Measurements from ENCODE around the gene GALK2.
"Not testable (repeated sequence)": the region's sequence is repeated elsewhere in the genome, so short reads cannot be mapped to it uniquely, and the experiment has no call there.

The GALK2 gene

DNA sequence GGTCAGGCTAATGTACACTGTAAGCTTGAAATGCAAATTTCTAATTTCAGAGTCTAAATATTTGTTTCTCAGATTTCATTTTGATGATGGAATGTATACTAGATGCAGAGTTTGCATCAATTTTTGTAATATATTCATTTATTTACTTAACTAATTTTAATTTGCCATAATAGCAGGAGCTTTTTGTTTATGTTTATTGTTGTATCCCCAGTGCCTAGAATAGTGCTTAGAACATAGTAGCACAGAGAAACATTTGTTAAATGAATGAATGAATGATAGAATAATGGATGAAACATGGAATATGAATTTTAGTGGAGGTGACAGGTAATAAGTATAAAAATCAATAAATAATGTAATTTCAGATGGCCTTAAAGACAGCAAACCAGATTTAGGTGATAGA, 5.2 kb upstream of the GALK2 start:
- DNase-seq (ENCODE audit: low read depth) = no peak

DNA sequence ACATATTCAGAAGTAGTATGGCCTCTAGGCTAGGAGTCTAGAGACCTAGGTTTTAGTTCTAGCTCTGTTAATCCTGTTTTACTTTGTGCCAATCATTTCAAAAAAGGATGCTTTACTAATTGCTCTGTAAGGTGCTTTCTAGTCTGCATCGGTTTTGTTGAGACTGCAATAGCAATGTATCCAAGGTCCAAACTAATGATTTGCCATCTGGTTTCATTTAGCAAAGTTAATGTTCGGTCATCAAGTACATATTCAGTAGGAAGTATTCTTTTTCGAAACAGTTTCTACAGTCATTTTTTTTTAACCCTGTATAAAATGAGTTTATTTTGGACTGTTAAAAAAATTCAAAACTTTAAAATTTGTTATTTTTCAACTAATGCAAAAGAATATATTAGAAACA, 2.0 kb upstream of the GALK2 start:
- DNase-seq (ENCODE audit: low read depth) = no peak

DNA sequence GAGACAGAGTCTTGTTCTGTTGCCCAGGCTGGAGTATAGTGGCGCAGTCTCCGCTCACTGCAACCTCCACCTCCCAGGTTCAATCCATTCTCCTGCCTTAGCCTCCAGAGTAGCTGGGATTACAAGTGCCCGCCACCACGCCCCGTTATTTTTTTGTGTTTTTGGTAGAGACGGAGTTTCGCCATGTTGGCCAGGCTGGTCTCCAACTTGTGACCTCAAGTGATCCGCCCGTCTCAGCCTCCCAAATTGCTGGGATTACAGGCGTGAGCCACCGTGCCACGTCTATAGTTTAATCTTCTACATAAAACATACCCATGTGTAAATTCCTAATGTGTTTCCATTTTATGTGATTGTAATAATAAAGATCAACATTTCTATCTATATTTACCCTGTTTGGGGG, 1.7 kb downstream of the GALK2 start:
- DNase-seq (ENCODE audit: low read depth) = no peak

DNA sequence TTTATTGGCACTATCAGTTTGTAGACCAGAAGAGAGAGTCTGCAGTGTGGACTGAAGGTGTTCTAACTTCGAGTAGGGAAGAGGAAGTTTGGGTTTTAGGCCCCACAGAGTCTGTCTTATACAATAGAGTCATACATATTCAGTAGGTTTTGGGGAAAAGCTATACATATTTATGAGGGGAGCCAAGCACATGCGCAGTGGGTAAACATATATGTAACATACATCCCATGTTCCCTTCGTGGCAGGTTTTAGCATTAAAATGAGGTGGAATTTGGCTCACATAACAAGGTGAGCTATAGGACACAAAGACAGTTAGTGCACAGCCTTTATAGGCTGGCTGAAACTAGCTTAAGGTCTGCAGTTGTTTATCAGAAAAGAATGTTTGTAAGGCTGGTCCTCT, 4.9 kb downstream of the GALK2 start:
- no peak for DNase-seq (ENCODE audit: low read depth)

DNA sequence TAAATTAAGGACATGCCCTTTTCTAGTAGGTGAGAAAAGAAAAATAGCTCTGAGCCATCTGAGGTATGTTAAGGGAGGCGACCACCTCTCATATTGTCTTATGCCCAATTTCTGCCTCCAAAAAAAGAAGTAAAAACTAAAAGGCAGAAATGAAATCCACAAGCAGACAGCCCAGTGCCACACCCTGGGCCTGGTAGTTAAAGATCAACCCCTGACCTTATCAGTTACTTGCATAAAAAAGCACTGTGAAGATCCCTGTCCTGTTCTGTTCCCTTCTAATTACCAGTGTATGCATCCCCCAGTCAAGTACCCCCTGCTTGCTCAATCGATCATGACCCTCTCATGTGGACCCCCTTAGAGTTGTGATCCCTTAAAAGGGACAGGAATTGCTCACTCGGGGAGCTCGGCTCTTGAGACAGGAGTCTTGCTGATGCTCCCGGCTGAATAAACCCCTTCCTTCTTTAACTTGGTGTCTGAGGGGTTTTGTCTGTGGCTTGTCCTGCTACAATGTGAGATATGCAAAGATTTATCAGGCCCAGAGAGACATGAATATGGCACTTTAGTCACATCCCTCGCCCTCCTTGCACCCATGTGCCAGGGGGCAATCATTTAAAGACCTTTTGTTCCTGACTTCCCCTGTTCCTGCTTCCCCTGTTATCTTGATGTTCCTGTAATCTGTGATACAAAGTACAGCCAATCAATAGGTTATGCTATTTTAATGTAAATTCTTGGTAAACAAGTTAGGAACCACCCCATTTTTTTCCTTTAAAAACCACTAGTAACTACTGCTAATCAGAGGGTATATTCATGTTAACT, 5.7 kb downstream of the GALK2 start:
- DNase-seq (ENCODE audit: low read depth) = not testable (repeated sequence)

DNA sequence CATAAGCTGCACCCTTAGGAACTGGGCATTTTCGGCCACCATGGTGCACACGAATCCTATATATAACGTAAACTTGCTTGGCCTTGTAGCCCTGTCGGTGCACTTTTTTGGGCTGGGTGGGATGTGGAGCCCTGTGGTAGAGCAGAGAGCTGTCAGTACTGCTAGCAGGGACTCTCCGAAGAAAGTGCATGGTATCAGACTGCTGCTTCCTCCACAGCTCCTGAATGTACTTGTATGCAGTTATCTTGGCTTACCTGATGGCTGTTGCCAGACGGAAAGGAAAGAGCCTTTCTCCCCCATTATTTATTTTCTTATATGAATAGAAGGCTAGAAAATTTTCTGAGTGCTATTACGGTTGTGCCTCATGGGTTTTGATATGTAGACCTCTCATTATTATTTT, 8.4 kb downstream of the GALK2 start:
- no peak for DNase-seq (ENCODE audit: low read depth)

DNA sequence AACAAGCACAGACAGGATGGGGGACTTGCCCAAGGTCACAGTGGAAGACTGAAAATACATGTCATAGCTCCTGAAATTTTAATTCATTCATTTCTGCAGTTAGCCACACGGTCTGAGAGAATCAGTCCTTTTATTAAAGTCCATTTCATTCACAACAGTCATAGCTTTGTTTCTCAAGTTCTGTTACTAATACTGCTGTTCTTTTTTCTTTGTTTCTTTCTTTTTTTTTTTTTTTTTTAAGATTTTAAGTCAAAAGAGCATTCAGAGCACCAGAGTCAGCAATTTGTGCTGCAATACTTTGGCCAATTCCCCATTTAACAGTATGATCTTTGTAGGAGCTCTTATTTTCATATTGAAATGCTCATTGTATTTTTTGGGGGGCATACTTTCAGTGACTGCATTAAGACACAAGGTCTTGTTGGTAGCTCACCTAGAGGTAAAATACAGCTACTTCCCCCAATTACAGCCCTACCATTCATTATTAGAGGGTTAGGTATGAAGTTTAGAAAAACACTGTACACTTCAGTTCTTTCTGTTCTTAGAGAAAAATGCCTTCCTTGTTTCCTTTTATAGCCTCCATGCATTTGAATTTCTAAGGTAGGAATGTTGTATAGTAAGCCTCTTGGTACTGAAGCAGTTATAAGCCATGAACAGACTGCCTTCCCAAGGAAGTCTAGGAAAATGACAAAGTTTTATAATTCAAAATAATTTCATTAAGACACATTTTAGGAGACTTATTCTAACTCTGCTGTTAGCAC, 9.6 kb downstream of the GALK2 start:
- DNase-seq (ENCODE audit: low read depth) = no peak

DNA sequence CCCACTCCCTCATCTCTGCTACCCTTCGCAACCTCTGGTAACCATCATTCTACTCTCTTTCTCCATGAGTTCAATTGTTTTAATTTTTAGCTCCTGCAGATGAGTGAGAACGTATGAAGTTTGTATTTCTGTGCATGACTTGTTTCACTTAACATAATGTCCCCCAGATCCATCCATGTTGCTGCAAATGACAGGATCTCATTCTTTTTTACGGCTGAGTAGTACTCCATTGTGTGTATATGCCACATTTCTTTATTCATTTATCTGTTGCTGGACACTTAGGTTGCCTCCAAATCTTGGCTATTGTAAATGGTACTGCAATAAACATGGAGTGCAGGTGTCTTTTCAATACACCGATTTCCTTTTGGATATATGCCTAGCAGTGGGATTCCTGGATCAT, 12.1 kb downstream of the GALK2 start:
- DNase-seq (ENCODE audit: low read depth) = no peak

DNA sequence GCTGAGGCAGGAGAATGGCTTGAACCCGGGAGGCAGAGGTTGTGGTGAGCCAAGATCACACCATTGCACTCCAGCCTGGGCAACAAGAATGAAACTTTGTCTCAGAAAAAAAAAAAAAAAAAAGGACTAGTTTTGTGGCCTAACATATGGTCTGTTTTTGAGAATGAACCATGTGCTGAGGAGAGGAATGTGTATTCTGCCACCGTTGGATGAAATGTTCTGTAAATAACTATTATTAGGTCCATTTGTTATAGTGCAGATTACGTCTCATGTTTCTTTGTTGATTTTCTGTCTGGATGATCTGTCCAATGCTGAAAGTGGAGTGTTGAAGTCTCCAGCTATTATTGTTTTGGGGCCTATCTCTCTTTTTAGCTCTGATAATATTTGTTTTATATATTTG, 13.7 kb downstream of the GALK2 start:
- not testable (repeated sequence) for DNase-seq (ENCODE audit: low read depth)

DNA sequence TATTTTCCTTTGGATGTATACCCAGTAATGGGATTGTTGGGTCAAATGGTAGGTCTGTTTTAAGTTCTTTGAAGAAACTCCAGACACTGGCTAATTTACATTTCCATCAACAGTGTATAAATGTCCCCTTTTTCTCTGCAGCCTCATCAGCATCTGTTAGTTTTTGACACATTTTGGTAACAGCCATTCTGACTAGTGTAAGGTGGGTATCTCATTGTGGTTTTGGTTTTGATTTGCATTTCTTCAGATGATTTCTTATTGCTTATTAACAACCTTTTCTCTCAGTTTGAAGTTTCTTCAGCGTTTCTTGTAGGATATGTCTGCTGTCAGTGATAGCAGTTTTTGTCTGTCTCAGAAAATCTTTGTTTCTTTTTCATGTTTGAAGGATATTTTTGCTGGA, 15.4 kb downstream of the GALK2 start:
- DNase-seq (ENCODE audit: low read depth) = no peak

DNA sequence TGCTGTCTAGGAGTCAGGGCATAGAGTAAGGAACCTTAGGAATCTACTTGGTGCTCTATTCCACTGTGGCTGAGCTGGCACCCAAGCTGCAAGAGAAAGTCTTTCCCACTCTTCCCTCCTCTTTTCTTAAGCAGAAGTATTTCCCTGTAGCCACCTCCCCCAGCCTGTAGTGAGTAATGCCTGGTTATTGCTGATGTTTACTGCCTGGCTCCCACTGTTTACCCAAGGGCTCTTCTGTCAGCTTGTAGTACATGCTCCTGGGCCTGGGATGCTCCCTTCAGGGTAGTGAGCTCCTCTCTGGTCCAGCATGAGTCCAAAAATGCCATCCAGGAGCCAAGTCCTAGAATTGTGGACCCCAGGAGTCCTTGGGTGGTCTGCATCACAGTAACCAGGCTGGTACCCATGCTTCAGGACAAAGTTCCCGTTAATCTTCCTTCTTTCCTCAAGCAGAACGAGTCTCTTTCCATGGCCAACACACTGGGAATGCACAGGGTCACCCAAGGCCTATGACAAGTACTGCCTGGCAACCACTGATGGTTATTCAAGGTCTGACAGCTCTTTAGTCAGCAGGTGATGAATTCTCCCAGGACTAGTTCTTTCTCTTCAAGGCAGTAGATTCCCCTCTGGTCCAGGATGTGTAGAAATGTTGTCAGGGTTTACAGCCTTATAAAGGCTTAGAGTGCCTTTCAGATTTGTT, 17.6 kb downstream of the GALK2 start:
- DNase-seq (ENCODE audit: low read depth) = no peak

DNA sequence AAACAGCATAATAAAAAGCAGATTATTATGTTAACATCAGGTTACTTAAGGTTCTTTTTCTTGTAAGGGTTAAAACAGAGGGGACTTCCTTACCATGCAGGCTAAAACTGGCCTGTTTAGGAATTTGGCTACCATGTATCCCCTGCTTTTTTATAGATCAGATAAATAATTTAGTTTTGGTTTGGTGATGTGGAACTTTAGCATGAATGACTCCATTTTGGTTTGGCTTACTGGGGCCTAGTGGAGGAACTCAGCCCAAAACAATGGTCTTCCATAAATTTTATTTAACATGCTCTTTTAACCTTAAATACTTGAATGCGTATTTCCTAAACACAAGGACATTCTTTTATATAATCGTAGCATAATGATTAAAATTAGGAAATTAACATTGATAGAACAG, 18.9 kb downstream of the GALK2 start:
- no peak for DNase-seq (ENCODE audit: low read depth)

DNA sequence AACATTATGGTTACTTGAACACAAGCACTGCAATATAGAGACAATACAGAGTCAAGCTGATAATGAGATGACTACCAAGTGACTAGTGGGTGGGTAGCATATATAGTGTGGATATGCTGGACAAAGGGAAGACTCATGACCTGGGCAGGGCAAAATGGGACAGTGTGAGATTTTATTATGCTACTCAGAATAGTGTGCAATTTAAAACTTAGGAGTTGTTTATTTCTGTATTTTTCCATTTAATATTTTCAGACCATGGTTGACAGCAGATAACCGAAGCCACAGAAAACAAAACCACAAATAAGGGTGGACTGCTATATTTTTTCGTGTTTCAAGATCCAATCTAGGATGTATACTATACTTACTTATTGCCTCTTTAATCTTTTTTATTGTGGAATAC, 19.6 kb downstream of the GALK2 start:
- DNase-seq (ENCODE audit: low read depth) = no peak

DNA sequence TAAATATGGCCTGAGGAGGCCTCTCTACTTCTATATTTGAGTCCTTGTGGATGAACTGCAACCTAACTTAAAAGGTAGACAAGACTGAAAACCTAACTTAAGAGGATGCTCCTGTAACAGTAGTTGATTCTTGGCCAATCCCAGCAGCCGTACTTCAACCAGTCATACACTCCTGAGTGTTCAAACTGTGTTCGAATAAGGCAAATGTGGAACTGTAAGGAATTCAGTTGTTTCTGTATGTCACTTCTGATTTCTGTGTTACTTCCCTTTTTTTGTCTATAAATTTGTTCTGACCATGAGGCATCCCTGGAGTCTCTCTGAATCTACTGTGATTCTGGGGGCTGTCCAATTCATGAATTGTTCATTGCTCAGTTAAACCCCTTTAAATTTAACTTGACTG, 20.5 kb downstream of the GALK2 start:
- no peak for DNase-seq (ENCODE audit: low read depth)

DNA sequence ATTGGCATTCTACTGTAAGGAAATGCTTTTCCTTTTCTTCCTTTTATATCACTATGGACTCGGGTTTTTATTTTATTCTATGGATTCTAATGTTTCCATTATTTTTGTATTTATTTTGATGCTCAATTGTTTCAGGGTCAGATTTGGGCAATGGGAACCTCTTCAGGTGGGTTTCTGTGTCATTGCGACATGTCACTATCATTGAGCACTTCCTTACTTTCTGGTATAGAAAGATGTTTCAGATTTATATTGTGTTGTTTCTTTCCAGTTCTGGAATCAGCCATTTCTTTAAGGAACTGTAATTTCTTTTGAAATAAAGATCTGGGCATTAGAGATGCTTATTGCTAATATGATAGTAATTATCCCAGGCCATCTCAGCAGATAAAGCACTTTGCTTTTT, 21.8 kb downstream of the GALK2 start:
- no peak for DNase-seq (ENCODE audit: low read depth)

DNA sequence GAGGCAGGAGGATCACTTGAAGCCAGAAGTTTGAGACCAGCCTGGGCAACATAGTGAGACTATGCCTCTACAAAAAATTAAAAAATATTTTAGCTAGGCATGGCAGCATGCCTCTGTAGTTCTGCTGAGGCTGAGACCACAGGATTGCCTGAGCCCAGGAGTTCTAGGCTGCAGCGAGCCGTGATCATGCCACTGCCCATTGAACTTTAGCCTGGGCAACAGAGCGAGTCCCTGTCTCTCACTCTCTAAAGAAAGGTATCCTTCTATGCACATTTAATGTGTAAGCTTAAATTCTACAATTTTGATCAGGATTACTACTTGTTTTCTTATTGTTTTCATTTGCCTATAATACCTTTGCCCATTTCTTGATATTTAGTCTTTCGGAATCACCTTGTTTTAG, 26.8 kb downstream of the GALK2 start:
- no peak for DNase-seq (ENCODE audit: low read depth)

DNA sequence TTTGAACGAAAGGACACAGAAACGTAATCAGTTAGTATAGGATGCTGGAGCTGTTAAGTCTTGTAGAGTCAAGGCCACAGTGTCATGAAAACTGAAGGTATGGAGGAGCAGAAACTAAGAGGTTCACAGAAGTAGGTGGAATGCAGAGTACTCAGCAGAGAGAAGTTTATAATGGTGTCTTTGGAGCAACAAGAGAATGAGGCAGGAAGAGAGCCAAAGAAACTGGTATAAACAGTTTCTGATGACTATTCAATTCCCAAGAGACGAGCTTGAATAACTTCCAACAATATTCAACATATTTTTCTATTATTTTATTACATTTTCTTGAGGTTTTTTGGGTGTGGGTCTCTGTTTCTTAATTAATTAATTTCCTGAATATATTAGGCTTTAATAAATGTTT, 29.6 kb downstream of the GALK2 start:
- no peak for DNase-seq (ENCODE audit: low read depth)

DNA sequence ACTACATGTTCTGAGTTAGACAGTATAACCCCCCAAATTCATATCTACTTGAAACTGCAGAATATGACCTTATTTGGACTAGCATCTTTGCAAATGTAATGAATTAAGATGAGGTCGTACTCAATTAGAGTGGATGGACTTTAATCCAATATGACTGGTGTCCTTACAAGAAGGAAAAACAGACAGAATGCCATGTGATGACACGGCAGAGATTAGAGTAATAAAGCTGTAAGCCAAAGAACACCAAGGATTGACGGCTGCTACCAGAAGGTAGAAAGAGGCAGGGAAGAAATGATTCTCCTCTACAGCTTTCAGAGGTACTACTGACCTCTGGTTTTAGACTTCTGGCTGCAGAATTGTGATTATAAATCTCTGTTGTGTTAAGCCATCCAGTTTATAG, 30.3 kb downstream of the GALK2 start:
- no peak for DNase-seq (ENCODE audit: low read depth)

DNA sequence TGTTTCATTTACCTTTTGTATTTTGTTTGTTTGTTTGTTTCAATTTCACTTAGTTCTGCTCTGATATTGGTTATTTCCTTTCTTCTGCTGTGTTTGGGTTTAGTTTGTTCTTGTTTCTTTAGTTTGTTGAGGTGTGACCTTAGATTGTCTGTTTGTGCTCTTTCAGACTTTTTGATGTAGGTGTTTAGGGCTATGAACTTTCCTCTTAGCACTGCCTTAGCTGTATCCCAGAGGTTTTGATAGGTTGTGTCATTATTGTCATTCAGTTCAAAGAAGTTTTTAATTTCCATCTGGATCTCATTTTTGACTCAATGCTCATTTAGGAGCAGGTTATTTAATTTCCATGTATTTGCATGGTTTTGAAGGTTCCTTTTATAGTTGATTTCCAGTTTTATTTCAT, 38.1 kb downstream of the GALK2 start:
- DNase-seq (ENCODE audit: low read depth) = not testable (repeated sequence)

DNA sequence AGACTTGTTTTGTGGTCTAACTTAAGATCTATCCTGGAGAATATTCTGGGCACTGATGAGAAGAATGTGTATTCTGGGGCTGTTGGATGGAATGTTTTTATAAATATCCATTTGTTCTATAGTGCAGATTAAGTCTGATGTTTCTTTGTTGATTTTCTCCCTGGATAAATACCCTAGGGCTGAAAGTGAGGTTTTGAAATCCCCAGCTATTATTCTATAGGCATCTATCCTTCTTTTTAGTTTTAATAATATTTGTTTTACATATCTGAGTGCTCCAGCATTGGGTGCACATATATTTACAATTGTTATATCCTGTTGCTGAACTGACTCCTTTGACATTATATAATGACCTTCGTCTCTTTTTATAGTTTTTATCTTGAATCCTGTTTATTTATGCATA, 42.9 kb downstream of the GALK2 start:
- DNase-seq (ENCODE audit: low read depth) = no peak

DNA sequence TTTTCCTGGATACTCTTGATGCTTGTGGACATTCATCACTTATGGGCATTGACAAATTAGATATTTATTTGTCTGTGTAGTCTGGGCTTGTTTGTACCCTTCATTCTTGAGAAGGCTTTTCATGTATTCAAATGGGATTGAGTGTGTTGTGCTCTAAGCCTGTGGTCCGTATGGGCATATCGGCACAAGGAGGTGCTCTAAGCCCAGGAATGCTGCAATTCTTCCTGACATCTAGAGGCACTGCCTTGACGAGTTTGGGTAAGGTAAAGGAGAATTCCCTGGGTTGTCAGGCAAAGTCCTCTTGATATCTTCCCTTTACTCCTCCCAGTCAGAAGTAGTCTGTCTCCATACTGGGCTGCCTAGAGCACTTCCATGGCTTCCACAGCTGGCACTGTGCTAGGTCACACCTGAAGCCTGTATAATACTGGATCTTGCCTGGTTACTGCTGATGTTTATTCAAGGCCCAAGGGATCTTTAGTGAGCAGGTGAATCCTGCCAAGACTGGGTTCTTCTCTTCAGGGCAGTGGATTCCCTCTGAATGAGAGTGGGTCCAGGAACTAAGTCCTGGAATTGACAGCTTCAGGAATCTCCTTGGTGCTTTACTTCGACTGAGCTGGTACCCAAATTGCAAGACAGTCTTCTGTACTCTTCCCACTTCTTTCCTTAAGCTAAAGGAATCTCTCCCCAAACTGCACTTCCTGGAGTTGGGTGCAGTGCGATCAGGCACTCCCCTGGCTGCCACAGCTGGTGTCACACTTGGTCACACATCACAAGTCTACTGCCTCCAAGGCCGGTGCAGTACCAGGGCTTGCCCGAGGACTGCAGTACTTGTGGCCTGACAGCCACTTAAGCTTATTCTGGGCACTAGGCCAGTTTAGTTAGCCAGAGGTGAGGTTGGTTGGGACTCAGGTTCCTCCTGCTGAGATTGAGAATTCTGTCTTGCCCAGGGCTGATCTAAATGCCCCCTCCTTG, 46.0 kb downstream of the GALK2 start:
- no peak for DNase-seq (ENCODE audit: low read depth)

Data from stimulated activated CD4-positive, alpha-beta T cell treated with anti-CD3 and anti-CD28 coated beads, Interleukin-2, amount 100 ng/mL, for 4 hours (primary cell).